AML-193 (cell line): ENCODE measurements around the gene CD101.

Source experiments
- DNase-seq, 2 experiments: peaks; one replicate each; lab custom pipeline; 2025; lab: John Stamatoyannopoulos, UW

CD101 gene

DNA sequence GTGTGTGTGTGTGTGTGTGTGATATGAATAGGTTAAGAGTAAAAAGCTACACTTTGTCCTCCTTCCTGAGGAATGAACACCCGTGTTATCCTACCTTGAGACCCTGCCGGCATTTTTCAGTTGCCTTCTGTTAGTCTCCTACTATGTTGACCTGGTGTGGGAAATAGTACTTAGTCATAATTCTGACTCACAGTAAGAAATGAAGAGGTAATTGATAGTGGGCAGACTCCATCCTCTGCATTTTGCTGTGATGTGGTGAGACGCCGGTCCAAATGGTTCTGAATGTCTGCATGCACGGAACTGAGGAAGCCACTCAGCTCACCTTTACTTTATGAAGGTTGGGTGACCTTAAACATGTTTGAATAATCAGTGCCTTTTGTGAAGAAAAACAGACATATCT lies 12.6 kb downstream of the CD101 start:
- DNase-seq, result no peak

DNA sequence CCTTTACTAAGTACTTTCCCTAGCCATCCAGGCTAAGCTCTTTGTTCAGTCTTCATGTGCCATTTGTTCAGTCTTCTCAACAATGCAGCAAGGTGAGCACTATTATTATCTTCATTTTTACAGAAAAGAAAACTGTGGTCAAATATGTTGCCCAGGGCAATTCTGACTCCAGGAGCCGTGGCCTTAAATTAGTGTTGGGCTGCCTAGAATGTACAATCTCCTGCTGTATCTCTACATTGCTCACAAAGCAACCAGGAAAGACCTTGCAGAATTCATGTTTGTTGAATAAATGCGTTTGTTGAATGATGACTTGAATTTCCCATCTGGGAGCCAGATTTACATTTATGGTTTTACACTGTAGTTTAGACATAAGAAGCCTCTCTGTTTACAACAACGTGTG lies 14.2 kb downstream of the CD101 start:
- DNase-seq, result no peak

DNA sequence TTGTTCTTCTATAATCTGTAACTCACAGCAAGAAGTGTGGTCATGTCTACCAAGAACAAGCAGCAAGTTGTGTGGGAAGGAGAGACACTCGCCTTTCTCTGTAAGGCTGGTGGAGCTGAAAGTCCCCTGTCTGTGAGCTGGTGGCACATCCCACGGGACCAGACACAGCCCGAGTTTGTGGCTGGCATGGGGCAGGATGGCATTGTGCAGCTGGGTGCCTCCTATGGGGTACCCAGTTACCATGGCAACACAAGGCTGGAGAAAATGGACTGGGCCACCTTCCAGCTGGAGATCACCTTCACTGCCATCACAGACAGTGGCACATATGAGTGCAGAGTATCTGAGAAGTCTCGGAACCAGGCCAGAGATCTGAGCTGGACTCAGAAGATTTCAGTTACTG lies 15.5 kb downstream of the CD101 start:
- DNase-seq, result no peak

DNA sequence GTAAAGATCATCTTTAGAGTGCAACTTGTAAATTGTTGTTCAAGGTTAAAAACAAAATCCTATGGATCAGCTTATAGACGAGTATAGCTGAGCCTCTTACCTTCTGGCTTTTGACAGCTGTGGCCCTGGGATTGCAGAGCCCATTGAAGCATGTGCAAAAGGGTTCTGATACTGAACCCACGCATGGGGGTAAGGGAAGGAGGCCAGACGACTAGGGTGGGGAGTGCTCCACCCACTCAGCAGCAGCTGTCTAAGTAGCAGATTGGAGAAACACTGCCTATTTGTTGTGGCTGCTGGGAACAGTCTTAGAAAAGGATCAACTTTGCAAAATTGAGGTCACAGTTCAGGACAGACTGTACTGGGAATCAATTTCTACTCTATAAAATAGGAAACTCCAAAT lies 16.1 kb downstream of the CD101 start:
- no peak for DNase-seq

DNA sequence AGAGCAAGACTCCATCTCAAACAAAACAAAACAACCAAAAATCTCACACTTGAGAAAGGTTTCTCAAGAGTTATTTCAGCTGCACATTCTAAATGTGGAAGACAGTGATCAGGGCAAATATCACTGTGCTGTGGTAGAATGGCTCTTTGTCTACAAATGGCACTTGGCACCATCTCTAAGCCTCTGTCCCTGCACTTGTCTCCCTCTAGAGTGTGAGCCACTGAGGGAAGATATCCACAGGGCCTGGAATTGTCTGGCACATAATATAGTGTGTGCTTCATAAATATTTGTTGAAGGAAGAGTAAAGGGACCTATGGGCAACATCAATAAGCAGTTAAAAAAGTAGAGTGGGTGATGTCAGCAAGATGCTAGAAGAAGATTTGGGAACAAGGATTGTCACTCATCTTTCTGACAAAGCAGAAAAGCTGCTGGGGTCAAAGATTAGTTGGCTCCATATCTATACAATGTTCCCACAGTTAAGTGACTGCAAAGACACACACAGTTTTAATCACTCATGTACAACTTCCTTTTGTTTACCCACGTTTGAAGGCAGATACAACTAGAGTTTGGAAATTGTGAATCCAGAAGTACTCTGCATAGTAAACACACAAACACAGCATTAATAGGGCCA lies 19.1 kb downstream of the CD101 start:
- no peak for DNase-seq

DNA sequence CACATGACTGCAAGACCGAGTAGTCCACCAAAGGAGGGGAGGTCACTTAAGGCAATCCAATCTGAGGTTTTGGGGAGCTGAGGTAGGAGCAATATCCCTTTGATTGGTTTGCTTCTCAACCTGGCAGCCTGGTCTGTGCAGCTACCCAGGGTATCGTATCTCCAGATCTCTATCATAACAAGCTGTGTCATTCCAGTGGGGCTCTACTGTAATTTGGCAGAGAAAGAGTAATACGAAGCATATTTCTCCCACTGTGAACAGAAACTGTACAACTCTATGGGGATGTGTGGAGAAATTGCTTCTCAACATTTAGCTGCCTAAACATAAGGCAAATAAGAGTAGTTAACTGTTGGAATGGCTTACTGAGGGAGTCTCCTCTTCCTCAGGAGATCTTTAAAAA lies 20.6 kb downstream of the CD101 start:
- no peak for DNase-seq

DNA sequence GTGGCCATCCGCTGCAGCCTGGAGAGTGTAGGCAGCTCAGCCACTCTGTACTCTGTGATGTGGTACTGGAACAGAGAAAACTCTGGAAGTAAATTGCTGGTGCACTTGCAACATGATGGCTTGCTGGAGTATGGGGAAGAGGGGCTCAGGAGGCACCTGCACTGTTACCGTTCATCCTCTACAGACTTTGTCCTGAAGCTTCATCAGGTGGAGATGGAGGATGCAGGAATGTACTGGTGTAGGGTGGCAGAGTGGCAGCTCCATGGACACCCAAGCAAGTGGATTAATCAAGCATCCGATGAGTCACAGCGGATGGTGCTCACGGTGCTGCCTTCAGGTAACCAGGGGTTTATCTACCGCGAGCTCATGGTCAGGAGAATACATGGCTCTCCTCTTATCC lies 24.0 kb downstream of the CD101 start:
- no peak for DNase-seq

DNA sequence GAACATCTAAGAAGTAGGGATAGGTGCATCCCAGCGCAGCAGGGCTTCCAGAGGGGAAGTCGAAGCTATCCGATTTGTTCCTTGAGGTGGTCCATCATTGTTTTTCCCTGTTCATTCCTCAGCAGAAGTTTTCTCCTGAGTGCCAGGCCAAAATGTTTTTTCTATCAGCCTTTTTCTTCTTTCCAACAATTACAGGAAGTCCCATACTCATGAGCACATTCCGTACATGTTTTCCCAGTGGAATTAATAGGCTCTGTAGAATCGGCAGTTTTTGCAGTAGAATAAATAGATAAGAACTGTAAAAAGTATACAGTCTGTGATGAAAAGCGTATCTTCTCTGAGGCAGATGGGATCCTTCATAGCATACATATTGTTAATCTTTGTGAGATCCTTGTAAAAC lies 24.8 kb downstream of the CD101 start:
- no peak for DNase-seq

DNA sequence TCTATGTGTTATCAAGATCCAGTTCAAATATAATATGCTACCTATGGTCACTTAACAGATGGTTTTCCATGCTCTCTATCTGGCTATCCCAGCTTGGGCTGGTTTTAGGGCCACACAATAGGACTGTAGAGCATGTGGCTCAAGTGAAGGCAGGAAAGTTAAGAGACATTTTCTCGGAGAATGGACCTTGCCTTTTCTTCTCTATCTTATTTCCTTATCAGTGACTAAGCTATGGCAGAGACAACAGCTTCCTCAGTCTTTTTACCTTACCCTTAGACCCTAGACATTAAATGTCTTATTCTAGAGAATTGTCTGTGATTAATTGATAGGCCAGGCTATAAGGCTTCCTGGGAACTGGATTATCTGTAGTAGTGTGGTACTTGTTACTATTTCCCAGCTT lies 28.1 kb downstream of the CD101 start:
- DNase-seq, result no peak

DNA sequence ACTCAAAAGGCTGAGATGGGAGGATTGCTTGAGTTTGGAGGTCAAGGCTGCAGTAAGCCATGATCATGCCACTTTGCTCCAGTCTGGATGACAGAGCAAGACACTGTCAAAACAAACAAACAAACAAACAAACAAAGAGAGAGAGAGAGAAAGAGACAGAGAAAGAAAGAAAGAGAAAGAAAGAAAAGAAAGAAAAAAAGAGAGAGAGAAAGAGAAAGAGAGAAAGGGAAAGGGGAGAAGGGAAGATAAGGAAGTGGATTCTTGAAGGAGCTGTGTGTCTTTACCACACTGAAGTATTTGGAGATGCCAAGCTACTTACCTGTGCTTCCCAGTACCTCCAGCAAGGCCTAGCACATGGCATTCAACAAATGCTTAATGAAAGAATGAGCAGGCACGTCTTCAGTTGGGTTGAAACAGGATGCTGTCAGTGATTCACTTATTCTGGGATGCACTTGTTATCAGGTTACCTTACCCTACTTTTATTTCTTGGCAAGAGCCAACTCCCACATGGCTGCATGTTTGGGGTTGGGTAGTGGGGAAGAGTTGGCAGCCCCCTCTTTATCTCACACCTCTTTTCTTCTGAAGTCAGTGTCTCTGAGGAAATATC lies 28.8 kb downstream of the CD101 start:
- no peak for DNase-seq

DNA sequence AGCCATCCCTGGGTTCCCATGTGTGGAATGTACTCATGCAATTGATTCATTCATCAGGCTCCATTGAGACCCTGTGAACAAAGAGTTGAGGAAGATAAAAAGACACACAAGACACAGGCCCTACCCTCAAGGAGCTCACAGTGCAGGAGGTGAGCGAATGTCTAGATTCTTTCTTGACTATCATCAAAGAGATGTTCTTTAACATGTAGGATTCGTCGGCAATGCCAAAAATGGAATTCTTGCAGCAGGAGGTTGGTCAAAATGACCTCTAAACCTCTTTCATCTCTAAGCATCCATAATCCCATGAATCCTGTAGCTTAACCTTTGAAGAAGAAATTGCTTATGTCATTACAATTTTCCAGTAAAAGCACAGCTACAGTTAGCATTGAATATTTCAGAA lies 30.7 kb downstream of the CD101 start:
- no peak for DNase-seq

DNA sequence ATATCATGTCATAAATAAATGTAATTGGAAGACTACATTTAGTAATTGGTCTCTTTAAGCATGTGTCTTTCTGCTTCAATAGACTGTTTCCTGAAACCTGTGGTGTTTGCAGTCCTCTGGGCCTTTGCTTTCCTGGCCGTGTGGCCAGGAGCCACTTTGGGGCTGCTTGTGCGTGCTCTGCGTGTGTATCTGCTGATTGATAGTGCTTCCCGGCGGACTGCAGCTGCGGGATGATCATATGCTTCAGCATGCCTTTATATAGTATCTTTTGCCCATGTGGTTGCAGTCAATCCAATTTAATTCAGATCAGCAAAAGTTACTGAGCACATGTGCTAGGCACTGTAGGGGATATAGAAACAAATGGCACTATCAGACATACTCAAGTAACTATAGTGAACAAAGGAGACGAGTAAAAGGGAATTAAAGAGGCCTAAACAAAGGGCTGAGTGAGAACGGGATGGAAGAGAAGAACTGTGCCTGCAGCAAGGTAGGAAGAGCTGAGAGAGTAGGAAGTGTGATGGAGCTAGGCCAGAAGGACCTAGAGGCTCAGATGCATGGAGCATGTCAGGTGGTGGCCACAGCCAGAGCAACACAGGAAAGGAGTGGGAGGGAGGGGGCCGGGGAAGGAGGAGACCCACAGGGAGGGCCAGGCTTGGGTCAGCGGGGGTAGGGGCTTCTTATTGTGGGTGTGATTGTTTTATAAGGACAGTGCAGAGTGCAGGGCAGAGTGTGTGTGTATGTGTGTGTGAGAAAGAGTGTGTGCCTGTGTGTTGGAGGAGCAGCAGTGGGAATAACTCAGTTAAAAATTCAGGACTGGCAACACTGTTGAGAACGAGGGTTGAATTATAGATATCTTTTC lies 31.4 kb downstream of the CD101 start:
- no peak for DNase-seq

DNA sequence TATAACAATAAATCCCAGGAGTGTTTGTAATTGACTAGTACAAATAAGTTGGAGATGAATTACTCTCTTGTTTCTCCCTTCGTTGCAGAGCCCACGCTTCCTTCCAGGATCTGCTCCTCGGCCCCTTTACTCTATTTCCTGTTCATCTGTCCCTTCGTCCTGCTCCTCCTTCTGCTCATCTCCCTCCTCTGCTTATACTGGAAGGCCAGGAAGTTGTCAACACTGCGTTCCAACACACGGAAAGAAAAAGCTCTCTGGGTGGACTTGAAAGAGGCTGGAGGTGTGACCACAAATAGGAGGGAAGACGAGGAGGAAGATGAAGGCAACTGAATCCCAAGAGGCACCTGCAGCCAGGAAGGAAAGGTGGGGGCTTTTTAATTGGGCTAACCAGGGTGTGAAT lies 32.2 kb downstream of the CD101 start:
- DNase-seq, result no peak

DNA sequence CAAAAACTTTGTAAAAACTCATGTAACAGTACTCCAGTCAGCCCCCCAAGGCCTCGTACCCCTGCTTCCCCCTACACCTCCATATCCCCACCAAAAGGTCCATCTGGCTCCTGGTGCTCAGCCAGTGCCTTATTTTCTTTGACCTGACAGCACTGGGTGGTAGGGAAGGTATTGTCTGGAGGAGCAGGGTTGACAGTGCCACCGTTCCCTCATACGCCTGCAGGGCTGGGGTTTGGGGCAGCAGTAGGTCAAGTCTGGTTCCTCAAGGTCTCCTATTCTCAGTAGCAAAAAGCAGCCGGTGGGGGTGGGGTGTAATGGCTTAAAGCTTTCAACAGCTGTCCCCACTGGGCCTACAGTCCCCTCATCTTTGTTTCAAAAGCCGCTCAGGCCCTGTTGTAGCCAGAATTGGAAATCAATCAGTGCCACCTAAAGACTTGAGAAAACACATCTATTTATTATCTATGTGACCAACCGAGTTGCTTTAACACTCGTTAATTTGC lies 33.3 kb downstream of the CD101 start:
- DNase-seq, result no peak

DNA sequence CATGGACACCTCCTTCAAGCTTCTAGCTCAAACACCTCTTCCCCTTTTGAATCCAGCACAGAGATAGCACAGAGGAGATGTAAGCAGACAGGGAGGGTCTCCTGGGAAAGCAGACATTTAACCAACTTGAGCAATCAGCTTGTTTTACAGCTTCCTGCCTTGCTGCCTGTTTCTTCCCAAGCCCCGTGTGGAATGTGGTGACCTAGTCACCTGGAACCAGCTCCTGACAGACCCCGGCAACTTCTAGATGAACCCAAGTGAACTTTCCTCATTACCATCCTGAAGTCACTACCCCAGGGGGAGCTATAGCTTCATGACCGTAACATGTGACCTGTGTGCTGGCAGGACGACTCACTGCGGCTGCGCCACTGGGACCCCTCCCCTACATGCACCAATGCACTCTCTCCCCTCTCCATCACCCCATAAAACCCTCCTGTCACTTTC lies 34.5 kb downstream of the CD101 start:
- no peak for DNase-seq

DNA sequence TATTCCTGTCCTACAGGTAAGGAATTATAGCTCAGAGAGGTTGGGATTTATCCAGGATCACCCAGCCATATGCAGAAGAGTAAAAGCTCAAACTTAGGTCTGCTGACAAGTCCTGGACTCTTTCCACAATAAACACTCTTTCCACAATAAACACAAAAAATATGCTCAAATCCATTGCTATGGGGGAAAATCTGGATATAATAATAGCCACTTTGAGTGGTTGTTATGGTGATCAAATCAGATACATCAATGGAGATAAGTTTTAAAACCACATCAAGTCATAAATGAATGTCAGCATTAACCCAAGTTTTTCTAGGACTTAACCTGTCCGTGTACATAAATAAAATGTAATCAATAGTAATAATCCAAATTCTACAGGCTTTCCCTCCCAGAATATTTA lies 36.2 kb downstream of the CD101 start:
- no peak for DNase-seq

DNA sequence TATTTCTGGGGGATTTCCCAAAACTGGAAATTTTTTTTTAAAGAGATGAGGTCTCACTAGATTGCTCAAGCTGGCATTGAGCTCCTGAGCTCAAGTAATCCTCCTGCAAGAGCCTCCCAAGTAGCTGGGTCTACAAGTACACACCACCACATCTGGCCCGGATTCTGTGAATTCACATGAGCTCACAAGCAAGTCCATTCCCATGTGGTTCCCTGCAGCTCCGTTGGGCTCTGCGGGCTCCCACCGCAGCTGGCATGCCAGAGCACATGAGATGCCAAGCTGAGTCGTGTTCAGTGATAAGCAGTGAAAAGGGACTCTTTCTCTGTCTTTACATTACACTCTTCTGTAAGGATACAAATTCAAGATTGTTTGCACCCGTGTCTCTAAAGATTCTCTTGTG lies 36.7 kb downstream of the CD101 start:
- DNase-seq, result no peak

DNA sequence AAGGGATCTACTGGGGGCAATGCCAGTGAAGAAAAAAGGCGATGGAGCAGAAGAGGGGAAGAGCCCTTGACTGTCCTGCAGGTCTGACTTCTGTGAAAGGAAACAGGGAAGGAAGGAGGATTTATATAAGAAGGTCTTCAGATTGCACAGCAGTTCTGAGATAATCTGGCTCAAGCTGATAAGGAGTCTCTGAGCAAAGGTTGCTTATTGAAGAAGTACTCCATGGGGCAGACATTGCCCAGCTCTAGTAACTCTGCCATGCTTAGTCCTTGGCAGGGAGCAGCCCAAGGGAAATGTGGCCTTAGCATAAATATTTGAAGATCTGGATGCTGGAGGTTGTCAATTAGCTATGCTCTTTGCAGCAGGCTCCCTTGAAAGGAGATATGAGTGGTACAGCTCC lies 42.7 kb downstream of the CD101 start:
- no peak for DNase-seq

DNA sequence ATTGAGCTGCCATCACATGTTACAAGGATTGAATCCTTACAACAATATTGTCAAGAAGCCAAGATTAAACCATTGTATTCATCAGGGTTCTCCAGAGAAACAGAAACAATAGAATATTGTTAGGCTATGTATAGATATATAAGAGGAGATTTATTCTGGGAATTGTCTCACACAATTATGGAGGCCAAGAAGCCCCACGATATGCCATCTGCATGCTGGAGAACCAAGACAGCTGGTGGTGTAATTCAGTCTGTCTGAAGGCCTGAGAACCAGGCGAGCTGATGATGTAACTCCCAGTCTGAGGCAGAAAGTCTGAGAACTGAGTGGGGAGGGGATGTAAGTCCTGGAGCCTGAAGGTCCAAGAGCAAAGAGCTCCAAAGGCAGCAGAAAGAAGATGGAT lies 44.1 kb downstream of the CD101 start:
- DNase-seq, result no peak

DNA sequence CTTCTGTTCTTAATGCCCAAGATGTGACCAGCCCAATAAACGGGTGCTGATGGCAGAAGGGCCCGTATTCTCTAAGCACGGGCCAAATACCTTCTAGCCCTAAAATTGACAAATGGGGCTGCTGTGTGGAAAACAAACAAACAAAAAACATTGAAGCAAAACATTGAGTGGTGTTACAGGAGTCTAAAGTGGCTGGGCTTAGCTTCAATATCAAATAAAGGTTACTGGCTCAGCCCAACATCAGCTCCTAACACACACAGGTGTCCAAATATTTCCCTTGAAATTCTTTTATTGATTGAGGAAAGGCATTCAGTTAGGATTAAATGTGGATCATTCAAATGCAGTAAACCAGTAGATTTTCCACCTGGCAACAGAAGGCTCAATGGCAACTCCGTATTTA lies 45.2 kb downstream of the CD101 start:
- DNase-seq, result no peak

DNA sequence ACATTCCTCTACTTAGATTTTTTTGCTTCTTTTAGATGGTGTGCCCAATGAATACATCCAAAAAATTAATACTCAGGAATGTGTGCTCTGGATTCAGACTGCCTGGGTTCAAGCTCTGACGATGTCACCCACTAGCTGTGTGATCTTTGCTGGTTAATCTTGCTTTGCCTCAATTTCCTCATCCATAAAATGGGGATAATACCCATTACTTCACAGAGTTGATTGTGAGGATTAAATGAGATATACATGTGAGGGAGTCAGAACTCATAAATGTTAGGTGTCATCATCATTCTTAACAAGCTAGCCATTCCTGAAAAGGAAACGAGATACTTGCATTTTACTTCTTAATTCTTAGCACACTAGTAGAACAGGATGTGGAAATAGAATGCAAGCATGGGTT lies 45.7 kb downstream of the CD101 start:
- no peak for DNase-seq

DNA sequence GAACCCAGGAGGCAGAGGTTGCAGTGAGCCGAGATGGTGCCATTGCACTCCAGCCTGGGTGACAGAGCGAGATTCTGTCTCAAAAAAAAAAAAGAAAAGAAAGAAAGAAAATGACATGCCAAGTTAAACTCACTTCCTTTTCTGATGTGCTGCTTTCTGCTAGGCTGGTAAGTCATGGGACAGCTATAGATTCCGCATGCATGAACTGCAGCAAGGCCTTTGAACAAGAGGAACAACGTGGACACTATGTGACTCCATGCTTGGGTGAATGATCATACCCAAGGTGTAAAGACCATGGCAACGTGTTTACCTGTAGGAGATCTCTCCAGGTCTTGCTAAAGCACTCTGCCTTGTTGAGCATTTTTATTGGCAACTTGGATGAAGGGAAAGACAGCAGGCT lies 48.3 kb downstream of the CD101 start:
- DNase-seq, result no peak
